ENCODE data around the gene NUP214. TPM values are rescaled to one million over a fixed set of nuclear protein-coding genes. Genes with fewer than 3 reads are reported as not detected.

Gene NUP214
- polyA plus RNA-seq, 1 of the 3 experiments (the other 2 are of a cell fraction): 8.0 TPM

- no peak for TF ChIP-seq CHD2 (IDR thresholded peaks at IDR 0.05; ENCODE audit: low read length, partially characterized antibody)
Measured at GRCh38 chr9:131264231-131264630, 138.8 kb downstream of the NUP214 start (continued).

GRCh38 chr9:131266266-131267229 is 141.2 kb downstream of the NUP214 start:
- ChIA-PET CTCF (no interaction called here), POLR2A (no interaction called here)
- H3K9me2 ChIP-seq: no peaks in the 10 kb centered on the region
- no peaks in the 10 kb centered on the region for H3K9me3 ChIP-seq
- H4K20me1 ChIP-seq (ENCODE audit: insufficient read depth): no peaks in the 10 kb centered on the region
- H3K36me3 ChIP-seq (replicated peaks in 1 of 2; ENCODE audit: control insufficient read depth in 1 of 2, insufficient read depth in 2 of 2, low read length in 1 of 2): no peaks in the 10 kb centered on the region
- no peak overlapping the region for H3K4me3 ChIP-seq (ENCODE audit: low read depth in 2 of 2, low read length in 1 of 2)
- no peak for DNase-seq
- no peak overlapping the region for H3K27ac ChIP-seq (ENCODE audit: low read depth in 2 of 2, low read length in 1 of 2)
- H3F3A ChIP-seq (replicated peaks; ENCODE audit: insufficient read depth): no peaks in the 10 kb centered on the region
- no peak overlapping the region for H3K9ac ChIP-seq
- 85% methylated on average over 21 of the region's 26 CpGs for WGBS (ENCODE audit: low lambda C conversion rate)
- H3K4me2 ChIP-seq: no peak overlapping the region
- no peak overlapping the region for H2AFZ ChIP-seq (ENCODE audit: low read depth)
- peaks cover 0 to 6% of the 10 kb centered on the region in 2 experiments; a peak in 1 of 4 replicates for H3K4me1 ChIP-seq (ENCODE audit: control insufficient read depth in 1 of 2, insufficient read depth in 2 of 2, low read depth in 1 of 2, low read length in 1 of 2)
- no peaks in the 10 kb centered on the region for H3K79me2 ChIP-seq (ENCODE audit: insufficient read depth)
- H3K27me3 ChIP-seq (ENCODE audit: insufficient read depth): no peaks in the 10 kb centered on the region
- TF ChIP-seq NRF1 (IDR thresholded peaks at IDR 0.05; ENCODE audit: low read depth, low read length): no peak
- no peak for TF ChIP-seq SIN3A (IDR thresholded peaks at IDR 0.05; ENCODE audit: borderline replicate concordance, low read depth, low read length)

GRCh38 chr9:131270171-131271015 is 145.0 kb downstream of the NUP214 start:
- Histone ChIP-seq H3K4me2 (no peak overlapping the region), H3K36me3 (replicated peaks in 1 of 2; ENCODE audit: control insufficient read depth in 1 of 2, insufficient read depth in 2 of 2, low read length in 1 of 2) (no peaks in the 10 kb centered on the region), H3K9ac (no peak overlapping the region), H2AFZ (ENCODE audit: low read depth) (no peak overlapping the region), H3K4me3 (ENCODE audit: low read depth in 2 of 2, low read length in 1 of 2) (no peak overlapping the region), H3K9me2 (no peaks in the 10 kb centered on the region), H3F3A (replicated peaks; ENCODE audit: insufficient read depth) (no peaks in the 10 kb centered on the region), H3K4me1 (ENCODE audit: control insufficient read depth in 1 of 2, insufficient read depth in 2 of 2, low read depth in 1 of 2, low read length in 1 of 2) (no peaks in the 10 kb centered on the region; a peak in 1 of 4 replicates), H4K20me1 (ENCODE audit: insufficient read depth) (no peaks in the 10 kb centered on the region), H3K79me2 (ENCODE audit: insufficient read depth) (no peaks in the 10 kb centered on the region), H3K9me3 (no peaks in the 10 kb centered on the region), H3K27ac (ENCODE audit: low read depth in 2 of 2, low read length in 1 of 2) (no peak overlapping the region), H3K27me3 (ENCODE audit: insufficient read depth) (no peaks in the 10 kb centered on the region)
- ChIA-PET CTCF (interaction anchor here (0.8 kb wide), 1 partner anchor 92 kb away, joined by 3 read pairs; no protein-coding TSS in a partner anchor), POLR2A (no interaction called here)
- WGBS (ENCODE audit: low lambda C conversion rate): 86% methylated on average over 18 of the region's 20 CpGs
- DNase-seq: no peak
- TF ChIP-seq RFX5 (IDR thresholded peaks at IDR 0.05; ENCODE audit: low read length): no peak
- no peak for TF ChIP-seq MAX (IDR thresholded peaks at IDR 0.05; ENCODE audit: low read depth)
- no peak for TF ChIP-seq FOXJ3 (CRISPR knock-in tag; IDR thresholded peaks at IDR 0.05)
- TF ChIP-seq GATA2 (CRISPR knock-in tag; IDR thresholded peaks at IDR 0.05): no peak
- TF ChIP-seq RAD21 (IDR thresholded peaks at IDR 0.05; ENCODE audit: low read length): no peak
- no peak for TF ChIP-seq YY1 (IDR thresholded peaks at IDR 0.05; ENCODE audit: low read depth)
- no peak for TF ChIP-seq CTCF (IDR thresholded peaks at IDR 0.05)
- no peak for TF ChIP-seq REST (IDR thresholded peaks at IDR 0.05; ENCODE audit: low read depth, low read length)
- no peak for TF ChIP-seq NFIC (IDR thresholded peaks at IDR 0.05; ENCODE audit: borderline replicate concordance)
- no peak for TF ChIP-seq RXRA (IDR thresholded peaks at IDR 0.05; ENCODE audit: borderline replicate concordance, low read depth)
- no peak for TF ChIP-seq POLR2AphosphoS5 (IDR thresholded peaks at IDR 0.05; ENCODE audit: low read depth, low read length)
- TF ChIP-seq IRF3 (IDR thresholded peaks at IDR 0.05; ENCODE audit: low read depth, low read length): no peak

All from SK-N-SH (cell line).